Adrenal gland (tissue), 12 donors: ENCODE data around the gene THAP12. TPM values are rescaled to one million over a fixed set of nuclear protein-coding genes. Genes with fewer than 3 reads are reported as not detected.

Source experiments
- DNase-seq, 7 donors: peaks; one replicate each; pipeline ENCODE4 v3.0.0-alpha.2; 2019 to 2020
- H3K27ac ChIP-seq, 5 donors: fragments of 200-600 bp; sonication (generic) in 4 of 5; 1 replicate in 3 of 5; 2 replicates in 2 of 5; pipeline versions ENCODE4 v1.5.1 to v1.8.0; 2016 to 2020; ENCODE audit warnings: mild to moderate bottlenecking in 1 of 5
- H3K27me3 ChIP-seq: fragments of 200-600 bp; 2 replicates; pipeline ENCODE4 v1.8.0; 2021
- H3K36me3 ChIP-seq, 2 donors: fragments of 200-600 bp; replicated peaks in 1 of 2; 1 replicate in 1 of 2; 2 replicates in 1 of 2; pipeline versions ENCODE4 v1.5.1 to v1.8.0; 2018 to 2022
- H3K4me1 ChIP-seq, 2 donors: fragments of 200-600 bp; replicated peaks in 1 of 2; 1 replicate in 1 of 2; 2 replicates in 1 of 2; pipeline versions ENCODE4 v1.5.1 to v1.8.0; 2018 to 2021
- H3K4me3 ChIP-seq, 4 donors: fragments of 200-600 bp; sonication (generic) in 3 of 4; one replicate each; pipeline ENCODE4 v1.5.1; 2016 to 2018
- H3K9me3 ChIP-seq, 3 donors: fragments of 200-600 bp; sonication (generic) in 1 of 3; replicated peaks in 1 of 3; 1 replicate in 2 of 3; 2 replicates in 1 of 3; pipeline versions ENCODE4 v1.5.1 to v1.8.0; 2016 to 2021
- POLR2A ChIP-seq, 2 donors: fragments of 450-650 bp; IDR thresholded peaks; one replicate each; pipeline ENCODE4 v1.6.1; 2017; ENCODE audit warnings: antibody characterized with exemption in 2 of 2, mild to moderate bottlenecking in 2 of 2, moderate library complexity in 1 of 2
- WGBS, 4 donors: extraction: QIAGEN DNeasy Blood & Tissue Kit in 2 of 4; methylation state at CpG; one replicate each; pipeline versions ENCODE4 v1.1.5 to v1.1.7; 2013 to 2017; 5-methylcytosine and 5-hydroxymethylcytosine counted together
- intact Hi-C, 2 donors: fragments of 100-400 bp; cut with DNase I; formaldehyde crosslinking; loops; one replicate each; pipeline versions ENCODE4 v1.14.1 to v1.15.0; 2022 to 2023
- polyA plus RNA-seq, 3 donors: library from polyadenylated mRNA; stranded (reverse); fragments of 200-250 nt in 2 of 3; fragments of 350-450 nt in 1 of 3; fragmentation: Illumina TruSeq in 1 of 3; extraction: RNeasy Lipid Tissue Mini Kit (QIAGEN cat#74804) in 1 of 3; gene quantifications; one replicate each; pipeline ENCODE4 v1.2.3, GENCODE V29; 2013 to 2014
- total RNA-seq, 9 donors: library from RNA; depleted of rRNA in 4 of 9; stranded (reverse); fragments of >200 nt in 4 of 9; fragments of 120-200 nt in 1 of 9; fragmentation: NEBNext Ultra II Directional in 1 of 9; extraction: Animal tissue kit (Norgen Biotek cat#: 25700) in 1 of 9; gene quantifications; one replicate each; pipeline versions ENCODE4 v1.1.0 to v1.2.4, GENCODE V29; 2013 to 2023
- TF ChIP-seq, protein P1 (sequence below), 6 experiments: fragments of 450-650 bp in 4 of 6; fragments of 200-600 bp in 2 of 6; sonication (generic) in 1 of 6; IDR thresholded peaks; 1 replicate in 5 of 6; 2 replicates in 1 of 6; pipeline versions ENCODE4 v1.5.1 to v1.8.0; 2016 to 2021; ENCODE audit warnings: antibody characterized with exemption in 6 of 6, mild to moderate bottlenecking in 2 of 6, moderate library complexity in 1 of 6
- donor health status: healthy with polysubstance abuse.
- donor health status: Bipolar disorder and iron deficiency.
- donor health status: DM: yes; HTN: yes; CAD: no.
- donor health status: DM: no; HTN: no; CAD: no.
- donor health status: DM: no; HTN: no; CAD: no.
- donor health status: DM: yes; HTN: yes; CAD: no.

The THAP12 gene
- total and polyA plus RNA-seq, 12 donors = 18.9 to 75.4 (median 42.0) TPM

DNA sequence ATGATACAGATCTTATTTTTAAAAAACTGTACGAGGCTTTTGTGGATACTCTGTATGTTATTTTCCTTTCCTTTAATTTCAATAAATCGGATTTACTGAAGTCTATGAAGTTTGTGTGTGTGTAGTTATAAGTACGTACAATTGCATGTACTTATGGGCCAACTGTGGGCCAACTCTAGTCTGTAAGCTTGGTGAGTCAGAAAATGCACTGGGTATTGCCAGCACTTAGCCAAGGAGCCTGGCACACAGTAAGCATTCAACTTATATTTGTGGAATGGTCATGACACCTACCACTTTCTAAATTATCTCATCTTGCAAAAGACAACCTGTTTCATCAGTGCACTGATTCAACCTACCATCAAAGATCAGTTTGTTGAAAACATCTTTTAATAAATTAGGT is 32.6 kb downstream of the THAP12 start:
- intact Hi-C loops = no loop called here
- WGBS, 4 donors = 91 to 98% (median 97%) methylated on average over 3 of the region's 3 CpGs
- H3K9me3 ChIP-seq = no peaks in the 10 kb centered on the region
- peaks cover 7 to 8% of the 10 kb centered on the region in 2 donors for H3K4me1 ChIP-seq
- H3K27me3 ChIP-seq = no peaks in the 10 kb centered on the region
- TF ChIP-seq POLR2A (IDR thresholded peaks at IDR 0.05) = no peak
- H3K4me3 ChIP-seq = no peak overlapping the region
- no peak for DNase-seq
- H3K27ac ChIP-seq = no peak overlapping the region
- peaks cover 0 to 12% of the 10 kb centered on the region in 2 donors for H3K36me3 ChIP-seq

DNA sequence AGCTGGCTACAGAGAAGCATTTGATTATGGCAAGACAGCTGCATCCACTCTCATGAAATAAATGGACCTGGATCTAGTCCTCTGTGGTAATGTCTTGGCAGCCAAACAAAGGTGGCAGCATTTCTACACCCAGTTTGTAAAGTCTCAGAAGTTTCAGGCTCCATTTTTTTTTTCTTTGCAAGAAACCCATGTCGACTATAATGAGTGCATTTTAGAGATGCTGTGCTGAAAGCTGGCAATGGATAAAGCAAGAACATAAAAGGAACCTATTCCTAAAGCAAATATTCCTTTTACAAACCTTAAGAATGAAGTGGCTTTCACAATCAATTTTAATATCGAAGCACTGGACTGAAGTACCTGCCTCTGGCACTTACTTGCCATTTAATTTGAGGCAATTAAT is 33.5 kb downstream of the THAP12 start:
- peak in 1 of 7 donors; percentile 14 for DNase-seq
- intact Hi-C loops = no loop called here
- 68 to 76% (median 73%) methylated on average over 2 of the region's 2 CpGs for WGBS, 4 donors
- no peak overlapping the region for H3K4me3 ChIP-seq
- no peaks in the 10 kb centered on the region for H3K27me3 ChIP-seq
- no peaks in the 10 kb centered on the region for H3K9me3 ChIP-seq
- TF ChIP-seq, protein P1, sequence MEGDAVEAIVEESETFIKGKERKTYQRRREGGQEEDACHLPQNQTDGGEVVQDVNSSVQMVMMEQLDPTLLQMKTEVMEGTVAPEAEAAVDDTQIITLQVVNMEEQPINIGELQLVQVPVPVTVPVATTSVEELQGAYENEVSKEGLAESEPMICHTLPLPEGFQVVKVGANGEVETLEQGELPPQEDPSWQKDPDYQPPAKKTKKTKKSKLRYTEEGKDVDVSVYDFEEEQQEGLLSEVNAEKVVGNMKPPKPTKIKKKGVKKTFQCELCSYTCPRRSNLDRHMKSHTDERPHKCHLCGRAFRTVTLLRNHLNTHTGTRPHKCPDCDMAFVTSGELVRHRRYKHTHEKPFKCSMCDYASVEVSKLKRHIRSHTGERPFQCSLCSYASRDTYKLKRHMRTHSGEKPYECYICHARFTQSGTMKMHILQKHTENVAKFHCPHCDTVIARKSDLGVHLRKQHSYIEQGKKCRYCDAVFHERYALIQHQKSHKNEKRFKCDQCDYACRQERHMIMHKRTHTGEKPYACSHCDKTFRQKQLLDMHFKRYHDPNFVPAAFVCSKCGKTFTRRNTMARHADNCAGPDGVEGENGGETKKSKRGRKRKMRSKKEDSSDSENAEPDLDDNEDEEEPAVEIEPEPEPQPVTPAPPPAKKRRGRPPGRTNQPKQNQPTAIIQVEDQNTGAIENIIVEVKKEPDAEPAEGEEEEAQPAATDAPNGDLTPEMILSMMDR (IDR thresholded peaks at IDR 0.05) = no peak
- no peak for TF ChIP-seq POLR2A (IDR thresholded peaks at IDR 0.05)
- peaks cover 7 to 8% of the 10 kb centered on the region in 2 donors for H3K4me1 ChIP-seq
- peaks cover 0 to 5% of the 10 kb centered on the region in 2 donors for H3K36me3 ChIP-seq
- H3K27ac ChIP-seq = no peak overlapping the region

DNA sequence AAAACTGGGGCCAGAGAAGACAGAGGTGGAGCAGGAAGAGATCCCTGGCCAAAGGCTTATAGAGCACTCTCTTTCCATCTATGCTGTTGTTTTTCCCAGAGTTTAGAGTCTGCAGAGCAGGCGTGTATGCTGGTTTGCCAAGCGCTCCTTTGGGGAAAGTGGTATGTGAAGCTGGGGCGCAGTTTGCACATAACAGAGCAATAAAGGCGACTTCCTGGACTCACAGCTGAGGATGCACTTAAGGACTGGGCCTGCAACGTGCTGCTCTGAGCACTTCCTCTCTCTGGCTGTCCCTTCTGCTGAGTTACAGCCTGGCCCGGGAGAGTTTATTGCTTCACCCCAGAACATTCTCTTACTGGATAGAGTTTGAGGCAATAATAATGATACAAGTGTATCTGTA is 41.7 kb downstream of the THAP12 start:
- Histone ChIP-seq H3K9me3 (no peaks in the 10 kb centered on the region), H3K4me3 (no peak overlapping the region), H3K27ac (peak overlapping the region in 4 of 5 donors; percentile 22 to 65 (median 44)), H3K36me3 (no peaks in the 10 kb centered on the region), H3K4me1 (peaks cover 0 to 4% of the 10 kb centered on the region in 2 donors), H3K27me3 (no peaks in the 10 kb centered on the region)
- WGBS, 4 donors = 49 to 77% (median 51%) methylated on average over 6 of the region's 6 CpGs
- TF ChIP-seq, protein P1 (IDR thresholded peaks at IDR 0.05) = no peak
- no peak for TF ChIP-seq POLR2A (IDR thresholded peaks at IDR 0.05)
- intact Hi-C loops = no loop called here
- peak in 6 of 7 donors; percentile 36 to 74 (median 45) for DNase-seq

DNA sequence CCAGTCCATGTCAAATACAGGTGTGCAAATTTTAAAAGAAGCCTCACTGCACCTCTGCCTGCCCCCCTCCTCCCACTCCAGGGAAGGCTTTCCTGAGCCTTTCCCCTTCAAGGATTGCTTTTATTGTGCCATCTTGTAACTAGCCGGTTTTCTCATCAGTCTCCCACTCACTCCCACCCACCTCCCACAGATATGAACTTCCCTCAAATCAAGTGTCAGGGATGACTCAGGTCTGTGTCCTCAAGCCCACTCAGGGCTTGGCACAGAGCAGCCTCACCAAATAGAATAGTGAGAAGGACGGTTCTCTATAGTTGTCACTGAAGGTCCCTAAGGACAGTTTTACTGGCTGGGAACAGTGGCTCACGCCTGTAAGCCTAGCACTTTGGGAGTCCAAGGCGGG is 43.0 kb downstream of the THAP12 start:
- no peak overlapping the region for H3K4me3 ChIP-seq
- H3K36me3 ChIP-seq = no peaks in the 10 kb centered on the region
- intact Hi-C loops = no loop called here
- H3K27ac ChIP-seq = no peak overlapping the region
- no peak for DNase-seq
- TF ChIP-seq, protein P1 (IDR thresholded peaks at IDR 0.05) = no peak
- no peak for TF ChIP-seq POLR2A (IDR thresholded peaks at IDR 0.05)
- no peaks in the 10 kb centered on the region for H3K27me3 ChIP-seq
- peaks cover 0 to 4% of the 10 kb centered on the region in 2 donors for H3K4me1 ChIP-seq
- H3K9me3 ChIP-seq = no peaks in the 10 kb centered on the region
- 39 to 88% (median 65%) methylated on average over 2 to 4 of the region's 4 CpGs for WGBS, 4 donors

DNA sequence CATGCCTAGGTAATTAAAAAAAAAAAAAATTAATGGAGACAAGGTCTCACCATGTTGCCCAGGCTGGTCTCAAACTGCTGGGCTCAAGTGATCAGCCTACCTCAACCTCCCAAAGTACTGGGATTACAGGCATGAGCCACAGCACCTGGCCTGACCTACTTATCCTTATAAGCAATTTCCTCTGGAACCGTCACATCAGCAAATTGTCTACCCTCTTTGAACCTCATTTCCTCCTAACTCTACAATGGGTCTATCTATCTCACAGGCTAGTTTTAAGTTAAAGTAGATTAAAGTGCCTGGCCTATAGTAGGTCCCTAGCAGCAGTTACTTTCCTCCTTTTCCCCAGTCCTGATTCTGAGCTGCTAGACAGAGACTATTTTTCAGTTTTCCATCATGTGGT is 43.5 kb downstream of the THAP12 start:
- Histone ChIP-seq H3K36me3 (no peaks in the 10 kb centered on the region), H3K27ac (no peak overlapping the region), H3K27me3 (no peaks in the 10 kb centered on the region), H3K9me3 (no peaks in the 10 kb centered on the region), H3K4me1 (peaks cover 0 to 4% of the 10 kb centered on the region in 2 donors), H3K4me3 (no peak overlapping the region)
- no peak for DNase-seq
- TF ChIP-seq POLR2A (IDR thresholded peaks at IDR 0.05) = no peak
- TF ChIP-seq, protein P1 (IDR thresholded peaks at IDR 0.05) = no peak
- intact Hi-C loops = no loop called here
- 75 to 94% (median 83%) methylated on average over 1 of the region's 1 CpG for WGBS, 4 donors
